Measurements from ENCODE around the gene HNRNPA2B1. TPM values are rescaled to one million over a fixed set of nuclear protein-coding genes. Genes with fewer than 3 reads are reported as not detected.
"Not testable (repeated sequence)": the region's sequence is repeated elsewhere in the genome, so short reads cannot be mapped to it uniquely, and the experiment has no call there.

HNRNPA2B1 gene
- total RNA-seq, 2 donors from 2014 or later = 439 to 483 TPM

GRCh38 chr7:26185131-26185843 is 15.3 kb downstream of the HNRNPA2B1 start:
- Mint-ChIP-seq H3K4me1 (ENCODE audit: low read depth) (peaks cover 78% of the 10 kb centered on the region), H3K27me3 (ENCODE audit: low read depth) (no peaks in the 10 kb centered on the region), H3K27ac (peak overlapping the region; percentile 98), H3K36me3 (ENCODE audit: insufficient read depth in 2 of 2) (peaks cover 3 to 48% of the 10 kb centered on the region in 2 donors), H3K9me3 (no peaks in the 10 kb centered on the region), H3K4me3 (peak overlapping the region in 1 of 2 donors; percentile 51)
- DNase-seq (no peak), ATAC-seq (replicated peaks in 1 of 2) (peak; percentile 16)

- Mint-ChIP-seq H3K36me3 (ENCODE audit: insufficient read depth in 2 of 2) (peaks cover 3 to 42% of the 10 kb centered on the region in 2 donors), H3K4me3 (peak overlapping the region in 1 of 2 donors; percentile 38), H3K4me1 (ENCODE audit: low read depth) (peaks cover 73% of the 10 kb centered on the region), H3K27ac (peak overlapping the region; percentile 98)
- not testable (repeated sequence) for H3K27me3 Mint-ChIP-seq (ENCODE audit: low read depth); H3K9me3 Mint-ChIP-seq; DNase-seq
- peak; percentile 1 to 8 for ATAC-seq (replicated peaks in 1 of 2)
These were observed 16.1 kb downstream of the HNRNPA2B1 start for GRCh38 chr7:26184281-26185101.

- Mint-ChIP-seq H3K36me3 (ENCODE audit: insufficient read depth in 2 of 2) (peaks cover 3 to 39% of the 10 kb centered on the region in 2 donors), H3K4me3 (peak overlapping the region in 1 of 2 donors; percentile 38), H3K4me1 (ENCODE audit: low read depth) (peaks cover 68% of the 10 kb centered on the region), H3K27ac (peak overlapping the region; percentile 98), H3K9me3 (no peaks in the 10 kb centered on the region), H3K27me3 (ENCODE audit: low read depth) (no peaks in the 10 kb centered on the region)
- DNase-seq (no peak), ATAC-seq (replicated peaks in 1 of 2) (no peak)
These were observed 16.8 kb downstream of the HNRNPA2B1 start for GRCh38 chr7:26183545-26184280.

- ATAC-seq (replicated peaks in 1 of 2) (peak in 1 of 2 donors; percentile 4), DNase-seq (no peak)
- peak overlapping the region; percentile 98 for H3K27ac Mint-ChIP-seq
- peaks cover 68% of the 10 kb centered on the region for H3K4me1 Mint-ChIP-seq (ENCODE audit: low read depth)
- H3K9me3 Mint-ChIP-seq = no peaks in the 10 kb centered on the region
- peak overlapping the region in 1 of 2 donors; percentile 34 for H3K4me3 Mint-ChIP-seq
- H3K36me3 Mint-ChIP-seq (ENCODE audit: insufficient read depth in 2 of 2) = peaks cover 5 to 37% of the 10 kb centered on the region in 2 donors
- no peaks in the 10 kb centered on the region for H3K27me3 Mint-ChIP-seq (ENCODE audit: low read depth)
These were observed 17.8 kb downstream of the HNRNPA2B1 start for GRCh38 chr7:26182706-26183105.

DNA sequence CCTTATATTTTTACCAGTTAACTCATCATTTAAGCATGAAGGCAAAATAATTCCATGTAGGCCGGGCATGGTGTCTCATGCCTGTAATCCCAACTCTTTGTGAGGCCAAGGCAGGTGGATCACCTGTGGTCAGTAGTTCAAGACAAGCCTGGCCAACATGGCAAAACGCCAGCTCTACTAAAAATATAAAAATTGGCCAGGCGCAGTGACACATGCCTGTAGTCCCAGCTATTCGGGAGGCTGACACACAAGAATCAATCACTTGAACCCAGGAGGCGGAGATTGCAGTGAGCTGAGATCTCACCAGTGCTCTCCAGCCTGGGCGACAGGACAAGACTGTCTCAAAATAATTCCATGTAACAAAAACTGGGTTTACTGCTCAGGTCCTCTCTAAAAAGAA is 18.3 kb downstream of the HNRNPA2B1 start:
- H3K27me3 Mint-ChIP-seq (ENCODE audit: low read depth) = no peaks in the 10 kb centered on the region
- H3K4me3 Mint-ChIP-seq = peak overlapping the region in 1 of 2 donors; percentile 56
- peak overlapping the region; percentile 98 for H3K27ac Mint-ChIP-seq
- ATAC-seq (replicated peaks in 1 of 2) (no peak), DNase-seq (no peak)
- H3K4me1 Mint-ChIP-seq (ENCODE audit: low read depth) = peaks cover 68% of the 10 kb centered on the region
- no peaks in the 10 kb centered on the region for H3K9me3 Mint-ChIP-seq
- peaks cover 5 to 35% of the 10 kb centered on the region in 2 donors for H3K36me3 Mint-ChIP-seq (ENCODE audit: insufficient read depth in 2 of 2)

DNA sequence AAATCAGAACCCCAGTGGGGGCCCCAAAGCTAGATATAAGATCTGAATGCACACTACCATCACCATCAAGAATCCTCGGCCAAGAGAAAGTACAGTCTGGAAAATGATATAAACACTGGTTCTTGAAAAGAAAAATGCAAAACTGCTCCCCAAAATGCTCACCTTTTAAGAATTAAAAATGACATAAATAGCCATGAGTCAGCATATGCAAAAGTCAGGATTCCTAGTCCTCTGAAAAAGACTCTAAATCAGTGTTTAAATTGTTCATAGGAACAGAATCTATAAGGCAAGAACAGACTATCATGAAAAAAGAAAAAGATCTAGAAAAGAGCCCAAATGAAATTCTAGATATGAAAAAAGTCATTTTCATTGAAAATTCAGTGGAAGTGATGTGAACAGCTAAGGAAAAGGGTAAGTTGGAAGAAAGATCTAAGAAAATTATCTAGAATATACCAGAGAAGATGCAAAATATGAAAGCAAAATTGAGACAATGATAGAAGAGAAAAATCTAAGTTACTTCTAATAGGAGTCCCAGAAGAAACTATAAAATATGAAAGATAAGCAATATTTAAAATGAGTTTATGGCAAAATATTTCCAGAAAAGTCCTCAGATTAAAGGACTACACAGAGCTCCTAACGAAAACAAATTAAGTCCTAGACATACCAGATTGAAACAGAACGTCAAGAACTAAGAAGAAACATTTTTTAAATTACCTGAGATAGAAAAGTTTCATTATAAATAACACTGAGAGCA is 18.9 kb downstream of the HNRNPA2B1 start:
- Mint-ChIP-seq H3K27ac (peak overlapping the region; percentile 98), H3K9me3 (no peaks in the 10 kb centered on the region), H3K4me3 (peak overlapping the region in 1 of 2 donors; percentile 56), H3K4me1 (ENCODE audit: low read depth) (peaks cover 65% of the 10 kb centered on the region), H3K27me3 (ENCODE audit: low read depth) (no peaks in the 10 kb centered on the region), H3K36me3 (ENCODE audit: insufficient read depth in 2 of 2) (peaks cover 5 to 32% of the 10 kb centered on the region in 2 donors)
- DNase-seq (no peak), ATAC-seq (replicated peaks in 1 of 2) (no peak)

DNA sequence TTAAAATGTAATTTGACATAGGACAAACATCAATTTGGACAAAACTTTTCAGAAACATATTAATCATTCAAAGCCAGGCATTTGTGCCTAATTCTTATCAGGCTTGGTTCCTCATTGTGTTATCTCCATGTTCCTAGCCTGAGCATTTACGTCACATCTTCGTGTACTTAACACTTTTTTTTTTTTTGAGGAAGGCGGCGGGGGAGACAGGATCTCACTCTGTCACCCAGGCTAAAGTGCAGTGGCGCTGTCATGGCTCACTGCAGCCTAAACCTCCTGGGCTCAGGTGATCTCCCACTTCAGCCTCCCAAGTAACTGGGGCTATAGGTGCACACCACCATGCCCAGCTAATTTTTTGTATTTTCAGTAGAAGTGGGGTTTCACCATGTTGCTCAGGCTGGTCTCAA is 19.8 kb downstream of the HNRNPA2B1 start:
- ATAC-seq (replicated peaks in 1 of 2) (no peak), DNase-seq (no peak)
- Mint-ChIP-seq H3K27me3 (ENCODE audit: low read depth) (no peaks in the 10 kb centered on the region), H3K9me3 (no peaks in the 10 kb centered on the region), H3K27ac (peak overlapping the region; percentile 98), H3K4me3 (no peak overlapping the region), H3K36me3 (ENCODE audit: insufficient read depth in 2 of 2) (peaks cover 5 to 28% of the 10 kb centered on the region in 2 donors), H3K4me1 (ENCODE audit: low read depth) (peaks cover 58% of the 10 kb centered on the region)

DNA sequence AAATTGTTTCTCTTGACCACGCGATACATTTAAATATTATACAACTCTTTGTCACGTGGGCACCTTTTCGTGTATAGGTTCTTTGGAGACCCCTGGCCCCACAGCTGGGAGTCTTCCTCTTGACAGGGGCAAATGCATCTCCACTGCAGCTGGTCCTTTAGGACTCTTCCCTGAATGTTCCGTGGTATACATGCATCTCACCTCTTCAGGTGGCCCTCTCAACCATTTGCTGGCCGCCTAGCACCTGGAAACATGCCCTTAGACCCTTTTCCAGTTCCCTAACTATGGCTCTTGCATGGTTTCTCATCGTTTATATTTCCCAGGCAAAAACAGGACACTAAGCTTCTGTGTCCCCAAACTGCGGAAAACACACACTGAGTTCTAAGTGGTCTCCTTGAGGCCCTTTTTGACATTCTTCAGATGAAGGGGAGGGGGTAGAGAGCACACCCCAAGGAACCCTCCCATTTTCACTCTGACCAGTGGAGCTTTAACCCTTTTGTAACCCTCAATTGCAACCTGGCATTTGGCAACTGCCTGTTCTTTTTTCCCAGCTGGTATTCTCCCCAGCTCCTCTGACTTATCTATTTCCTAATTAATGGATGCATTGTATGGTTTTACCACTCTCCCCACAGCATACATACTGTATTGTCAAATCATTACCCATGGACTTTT is 20.6 kb downstream of the HNRNPA2B1 start:
- H3K4me3 Mint-ChIP-seq = peak overlapping the region in 1 of 2 donors; percentile 39
- peak overlapping the region; percentile 98 for H3K27ac Mint-ChIP-seq
- DNase-seq (no peak), ATAC-seq (replicated peaks in 1 of 2) (peak; percentile 7)
- peaks cover 2 to 24% of the 10 kb centered on the region in 2 donors for H3K36me3 Mint-ChIP-seq (ENCODE audit: insufficient read depth in 2 of 2)
- no peaks in the 10 kb centered on the region for H3K27me3 Mint-ChIP-seq (ENCODE audit: low read depth)
- H3K4me1 Mint-ChIP-seq (ENCODE audit: low read depth) = peaks cover 50% of the 10 kb centered on the region
- no peaks in the 10 kb centered on the region for H3K9me3 Mint-ChIP-seq

DNA sequence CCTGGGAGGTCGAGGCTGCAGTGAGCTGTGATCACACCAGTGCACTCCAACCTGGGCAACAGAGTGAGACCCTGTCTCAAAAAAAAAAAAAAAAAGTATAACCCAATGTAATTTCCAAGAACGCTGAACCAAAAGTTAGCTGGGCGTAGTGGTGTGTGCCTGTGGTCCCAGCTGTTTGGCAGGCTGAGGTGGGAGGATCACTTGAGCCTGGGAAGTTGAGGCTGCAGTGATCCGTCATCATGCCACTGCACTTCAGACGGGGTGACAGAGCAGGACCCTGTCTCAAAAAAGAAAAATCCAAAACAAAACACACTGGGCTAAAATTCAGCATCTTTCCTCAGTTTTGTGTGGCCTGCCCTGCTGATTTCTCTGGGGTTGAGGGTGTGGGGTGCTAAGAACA is 21.1 kb downstream of the HNRNPA2B1 start:
- peak; percentile 6 to 8 for ATAC-seq (replicated peaks in 1 of 2)
- DNase-seq = no peak
- H3K27me3 Mint-ChIP-seq (ENCODE audit: low read depth) = no peaks in the 10 kb centered on the region
- no peak overlapping the region for H3K4me3 Mint-ChIP-seq
- H3K27ac Mint-ChIP-seq = peak overlapping the region; percentile 98
- H3K4me1 Mint-ChIP-seq (ENCODE audit: low read depth) = peaks cover 46% of the 10 kb centered on the region
- H3K36me3 Mint-ChIP-seq (ENCODE audit: insufficient read depth in 2 of 2) = peaks cover 2 to 22% of the 10 kb centered on the region in 2 donors
- H3K9me3 Mint-ChIP-seq = no peaks in the 10 kb centered on the region

DNA sequence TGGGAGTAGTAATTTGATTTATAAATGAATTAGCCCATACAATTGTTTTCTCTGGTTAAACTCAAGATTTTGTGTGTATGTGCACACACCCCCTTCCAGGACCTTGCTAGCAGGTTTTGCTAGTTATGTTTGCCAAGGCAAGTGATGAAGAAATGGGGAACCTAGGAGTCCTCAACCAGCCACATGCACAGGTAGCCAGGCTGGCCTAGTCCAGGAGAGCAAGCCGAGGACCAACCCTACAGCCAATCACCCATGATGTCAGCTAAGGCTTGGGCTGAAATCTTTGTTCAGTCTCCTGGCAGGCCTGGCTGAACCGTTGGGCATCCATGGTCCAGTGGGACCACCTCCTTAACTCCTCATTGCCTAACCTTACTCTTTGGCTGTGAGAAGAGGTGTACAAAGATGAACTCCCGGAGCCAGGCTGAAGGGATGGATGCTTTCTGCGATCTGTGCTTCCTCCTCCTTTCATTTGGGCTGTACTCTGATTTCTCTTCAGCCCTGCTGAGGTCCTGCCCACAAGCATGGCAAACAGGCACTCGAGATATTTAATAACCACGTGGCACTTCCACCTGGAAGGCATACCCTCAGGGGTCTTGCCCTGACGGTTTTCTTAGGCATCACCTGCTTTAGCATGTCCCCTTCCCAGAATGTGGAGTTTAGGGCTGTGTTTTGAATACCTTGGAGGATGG is 22.1 kb downstream of the HNRNPA2B1 start:
- DNase-seq = no peak
- H3K4me3 Mint-ChIP-seq = no peak overlapping the region
- H3K36me3 Mint-ChIP-seq (ENCODE audit: insufficient read depth in 2 of 2) = peaks cover 3 to 18% of the 10 kb centered on the region in 2 donors
- ATAC-seq (replicated peaks in 1 of 2) = peak; percentile 14 to 16
- H3K4me1 Mint-ChIP-seq (ENCODE audit: low read depth) = peaks cover 50% of the 10 kb centered on the region
- H3K9me3 Mint-ChIP-seq = no peaks in the 10 kb centered on the region
- peak overlapping the region; percentile 98 for H3K27ac Mint-ChIP-seq
- no peaks in the 10 kb centered on the region for H3K27me3 Mint-ChIP-seq (ENCODE audit: low read depth)

DNA sequence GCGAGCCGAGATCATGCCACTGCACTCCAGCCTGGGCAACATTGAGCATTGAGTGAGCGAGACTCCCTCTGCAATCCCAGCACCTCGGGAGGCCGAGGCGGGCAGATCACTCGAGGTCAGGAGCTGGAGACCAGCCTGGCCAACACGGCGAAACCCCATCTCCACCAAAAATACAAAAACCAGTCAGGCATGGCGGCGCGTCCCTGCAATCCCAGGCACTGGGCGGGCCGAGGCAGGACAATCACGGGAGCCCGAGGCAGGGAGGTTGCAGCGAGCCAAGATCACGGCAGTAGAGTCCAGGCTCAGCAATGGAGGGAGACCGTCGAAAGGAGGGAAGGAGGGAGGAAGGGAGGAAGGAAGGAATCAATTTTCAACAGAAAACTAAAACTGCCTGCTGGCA is 23.3 kb downstream of the HNRNPA2B1 start:
- Mint-ChIP-seq H3K4me1 (ENCODE audit: low read depth) (peaks cover 50% of the 10 kb centered on the region), H3K36me3 (ENCODE audit: insufficient read depth in 2 of 2) (peaks cover 4 to 20% of the 10 kb centered on the region in 2 donors), H3K4me3 (peak overlapping the region; percentile 7 to 33), H3K27ac (peak overlapping the region; percentile 87)
- not testable (repeated sequence) for H3K27me3 Mint-ChIP-seq (ENCODE audit: low read depth); DNase-seq; H3K9me3 Mint-ChIP-seq; ATAC-seq (replicated peaks in 1 of 2)

Measured in activated T-cell treated with anti-CD3 and anti-CD28 coated beads, Interleukin-2, amount 50 U/mL, for 72 hours (primary cell).